GM12891 (cell line): Measurements from ENCODE around the gene TESK2.
A peak's percentile ranks its signal among the peaks of the same experiment; 100 is the strongest.
"Not testable (repeated sequence)": the region's sequence is repeated elsewhere in the genome, so short reads cannot be mapped to it uniquely, and the experiment has no call there.

ENCODE experiments used
- DNase-seq: peaks from one replicate; pipeline ENCODE4 v3.0.0; 2011; ENCODE audit warnings: low spot score; ENCODE audit not compliant: insufficient read length
- FAIRE-seq: peaks from 2 replicates; lab custom pipeline; 2011; peaks lifted over from hg19 to GRCh38; lab: Jason Lieb, UNC
- PAX5 ChIP-seq: IDR thresholded peaks from 2 replicates; pipeline ENCODE4 v1.6.1; 2011; ENCODE audit warnings: low read length, moderate library complexity, mild to moderate bottlenecking; ENCODE audit not compliant: insufficient read depth, severe bottlenecking
- POLR2A ChIP-seq: IDR thresholded peaks from 2 replicates; pipeline ENCODE4 v1.6.1; 2011; ENCODE audit warnings: low read depth, low read length, control low read depth
- POLR2AphosphoS5 ChIP-seq: IDR thresholded peaks from 2 replicates; pipeline ENCODE4 v1.6.1; 2011; ENCODE audit warnings: low read depth, low read length, control low read depth
- POU2F2 ChIP-seq: IDR thresholded peaks from 2 replicates; pipeline ENCODE4 v1.6.1; 2011; ENCODE audit warnings: low read depth, mild to moderate bottlenecking, control low read depth, low read length, moderate library complexity
- SPI1 ChIP-seq: IDR thresholded peaks from 2 replicates; pipeline ENCODE4 v1.6.1; 2011; ENCODE audit warnings: low read depth, low read length, control low read depth
- TAF1 ChIP-seq: IDR thresholded peaks from 2 replicates; pipeline ENCODE4 v1.6.1; 2011; ENCODE audit warnings: low read depth, low read length, control low read depth

TESK2 gene

DNA sequence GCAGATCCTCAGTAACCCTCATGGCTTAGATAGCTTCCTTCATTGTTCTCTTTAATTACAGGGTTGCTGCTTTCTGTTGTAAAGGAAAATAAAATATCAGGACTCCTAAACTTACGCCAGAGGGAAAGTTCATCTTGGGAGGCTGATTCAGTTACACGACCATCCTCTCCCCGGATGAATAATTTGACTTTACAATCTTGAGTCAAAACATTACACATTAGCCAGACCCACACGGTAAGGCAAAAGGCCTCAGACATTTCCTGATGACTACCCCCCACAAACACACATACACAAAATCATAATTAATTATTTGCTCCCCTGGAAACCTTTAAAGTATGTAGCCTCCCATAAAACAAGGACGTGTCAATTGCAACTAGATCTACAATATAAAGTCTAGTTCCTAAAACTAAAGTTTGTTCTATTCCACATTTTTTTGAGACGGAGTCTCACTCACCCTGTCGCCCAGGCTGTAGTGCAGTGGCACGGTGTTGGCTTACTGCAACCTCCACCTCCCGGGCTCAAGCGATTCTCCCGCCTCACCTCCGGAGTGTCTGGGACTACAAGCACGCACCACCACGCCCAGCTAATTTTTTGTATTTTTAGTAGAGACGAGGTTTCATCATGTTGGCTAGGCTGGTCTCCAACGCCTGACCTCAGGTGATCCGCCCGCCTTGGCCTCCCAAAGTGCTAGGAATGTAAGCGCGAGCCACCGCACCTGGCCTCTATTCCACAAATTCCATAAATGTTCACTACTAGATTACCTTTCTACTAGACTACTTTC lies 31.6 kb upstream of the TESK2 start:
- DNase-seq (no peak), FAIRE-seq (peak; percentile 71)
- TF ChIP-seq POLR2A (no peak), PAX5 (no peak), POLR2AphosphoS5 (no peak), TAF1 (no peak), POU2F2 (no peak), SPI1 (no peak)

GRCh38 chr1:45521413-45522323 lies 30.7 kb upstream of the TESK2 start, which contains the start of gene PRDX1:
PRDX1 (minus strand) TSS chr1:45521884; CDS start chr1:45519043, 2,841 bp downstream.
- FAIRE-seq (peak; percentile 85), DNase-seq (peak; percentile 84)
- 0 out of 2 replicates have a peak, but pooled peaks have one; percentile 4 for TF ChIP-seq SPI1
- peak; percentile 99 for TF ChIP-seq TAF1
- no peak for TF ChIP-seq PAX5
- TF ChIP-seq POLR2A: peak; percentile 100
- TF ChIP-seq POLR2AphosphoS5: peak; percentile 100
- TF ChIP-seq POU2F2: peak; percentile 98

- DNase-seq, FAIRE-seq: not testable (repeated sequence)
Observed at GRCh38 chr1:45519774-45520173, 28.8 kb upstream of the TESK2 start.

GRCh38 chr1:45518910-45519309 lies 27.9 kb upstream of the TESK2 start:
- TF ChIP-seq POU2F2: no peak
- TF ChIP-seq TAF1: no peak
- TF ChIP-seq SPI1: no peak
- DNase-seq (no peak), FAIRE-seq (no peak)

- not testable (repeated sequence) for FAIRE-seq, DNase-seq
Observed at GRCh38 chr1:45518366-45518765, 27.4 kb upstream of the TESK2 start.

GRCh38 chr1:45516465-45516864 lies 25.5 kb upstream of the TESK2 start:
- DNase-seq (no peak), FAIRE-seq (no peak)
- TF ChIP-seq TAF1: no peak
- no peak for TF ChIP-seq SPI1
- TF ChIP-seq POLR2A: no peak
- TF ChIP-seq PAX5: no peak
- no peak for TF ChIP-seq POU2F2
- no peak for TF ChIP-seq POLR2AphosphoS5

DNA sequence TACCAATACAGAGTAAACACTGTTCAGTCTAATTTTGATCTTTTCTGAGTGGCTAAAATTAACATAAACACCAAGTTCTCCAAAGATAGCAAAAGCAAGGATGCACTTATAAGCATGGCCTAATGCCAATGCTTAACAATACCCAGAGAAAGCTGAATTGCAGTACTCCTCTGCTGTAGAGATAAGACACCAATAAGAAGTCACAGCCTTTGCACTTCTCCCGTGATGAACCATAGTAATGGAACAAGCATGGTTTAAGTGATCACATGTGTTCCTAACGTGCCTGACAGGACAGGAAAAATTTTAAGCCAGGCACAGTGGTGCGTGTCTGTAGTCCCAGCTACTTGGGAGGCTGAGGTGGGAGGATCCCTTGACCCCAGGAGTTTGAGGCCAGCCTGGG lies 25.1 kb upstream of the TESK2 start:
- DNase-seq (no peak), FAIRE-seq (no peak)
- TF ChIP-seq TAF1 (no peak), POLR2AphosphoS5 (no peak), POU2F2 (no peak), POLR2A (no peak), PAX5 (no peak), SPI1 (no peak)

- not testable (repeated sequence) for DNase-seq, FAIRE-seq
Observed at GRCh38 chr1:45513532-45514260, 22.7 kb upstream of the TESK2 start.

GRCh38 chr1:45512641-45513054 lies 21.7 kb upstream of the TESK2 start:
- peak; percentile 89 for FAIRE-seq
- DNase-seq: no peak
- TF ChIP-seq POLR2A: no peak

DNA sequence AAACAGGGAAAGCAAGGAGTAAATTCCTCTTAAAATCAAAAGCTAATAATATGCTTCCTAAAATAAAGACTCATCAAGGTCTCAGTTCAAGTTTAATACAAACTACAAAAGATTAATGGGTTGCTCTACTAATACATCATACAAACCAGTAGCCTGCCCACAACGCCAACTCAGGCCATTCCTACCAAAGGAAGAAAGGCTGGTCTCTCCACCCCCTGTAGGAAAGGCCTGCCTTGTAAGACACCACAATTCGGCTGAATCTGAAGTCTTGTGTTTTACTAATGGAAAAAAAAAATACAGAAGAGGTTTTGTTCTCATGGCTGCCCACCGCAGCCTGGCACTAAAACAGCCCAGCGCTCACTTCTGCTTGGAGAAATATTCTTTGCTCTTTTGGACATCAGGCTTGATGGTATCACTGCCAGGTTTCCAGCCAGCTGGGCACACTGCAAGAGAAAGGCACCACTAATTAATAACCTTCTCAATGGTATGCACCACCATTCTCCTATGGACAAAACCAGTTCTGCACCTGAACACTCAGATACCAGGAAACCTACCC lies 20.1 kb upstream of the TESK2 start:
- DNase-seq (no peak), FAIRE-seq (no peak)
- TF ChIP-seq POLR2A: no peak
